ENCODE results near the gene NEDD4L.

NEDD4L gene

GRCh38 chr18:58076052-58076451, 32.0 kb downstream of the NEDD4L start:
- intact Hi-C loops (cut with DNase I), result no loop called here
- no peak for DNase-seq

DNA sequence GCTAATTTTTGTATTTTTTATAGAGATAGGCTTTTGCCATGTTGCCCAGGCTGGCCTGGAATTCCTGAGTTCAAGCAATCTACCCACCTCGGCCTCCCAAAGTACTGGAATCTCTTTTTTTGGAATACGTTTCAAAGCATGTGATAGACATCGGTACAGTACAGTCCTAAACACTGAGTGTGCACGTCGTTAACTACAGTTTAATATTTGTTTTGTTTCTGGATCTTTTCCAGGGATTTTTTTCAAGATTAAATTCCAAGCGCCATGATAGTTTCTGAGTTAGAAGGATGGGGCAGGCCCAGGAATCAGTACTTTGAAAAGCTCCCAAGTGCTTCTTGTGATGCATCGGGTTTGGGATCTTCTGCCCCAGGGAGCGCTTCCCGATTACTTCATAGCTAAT, 33.3 kb downstream of the NEDD4L start:
- intact Hi-C loops (cut with DNase I), result no loop called here
- no peak for DNase-seq

- DNase-seq, result no peak
- intact Hi-C loops (cut with DNase I), result no loop called here
Observed at GRCh38 chr18:58078889-58079573, 35.0 kb downstream of the NEDD4L start.

DNA sequence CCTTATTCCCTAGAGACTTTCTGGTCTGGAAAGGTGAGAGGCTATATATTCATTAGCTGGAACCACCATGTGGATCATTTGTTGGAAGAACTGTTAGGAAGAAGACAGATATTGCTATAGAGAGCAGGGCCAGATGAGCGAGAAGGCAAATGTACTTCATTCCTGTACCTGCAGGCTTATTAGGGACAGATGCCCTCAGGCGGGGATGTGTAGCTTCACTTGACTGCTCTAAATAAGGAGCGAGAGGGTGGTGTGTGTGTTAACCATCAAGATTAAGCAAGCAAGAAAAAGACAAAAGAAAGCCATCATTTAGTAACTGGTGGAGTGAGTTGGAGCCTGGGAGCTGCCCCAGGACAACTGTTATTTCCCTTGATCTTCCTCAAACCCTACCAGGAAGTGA, 36.4 kb downstream of the NEDD4L start:
- DNase-seq, result no peak
- intact Hi-C loops (cut with DNase I), result no loop called here

DNA sequence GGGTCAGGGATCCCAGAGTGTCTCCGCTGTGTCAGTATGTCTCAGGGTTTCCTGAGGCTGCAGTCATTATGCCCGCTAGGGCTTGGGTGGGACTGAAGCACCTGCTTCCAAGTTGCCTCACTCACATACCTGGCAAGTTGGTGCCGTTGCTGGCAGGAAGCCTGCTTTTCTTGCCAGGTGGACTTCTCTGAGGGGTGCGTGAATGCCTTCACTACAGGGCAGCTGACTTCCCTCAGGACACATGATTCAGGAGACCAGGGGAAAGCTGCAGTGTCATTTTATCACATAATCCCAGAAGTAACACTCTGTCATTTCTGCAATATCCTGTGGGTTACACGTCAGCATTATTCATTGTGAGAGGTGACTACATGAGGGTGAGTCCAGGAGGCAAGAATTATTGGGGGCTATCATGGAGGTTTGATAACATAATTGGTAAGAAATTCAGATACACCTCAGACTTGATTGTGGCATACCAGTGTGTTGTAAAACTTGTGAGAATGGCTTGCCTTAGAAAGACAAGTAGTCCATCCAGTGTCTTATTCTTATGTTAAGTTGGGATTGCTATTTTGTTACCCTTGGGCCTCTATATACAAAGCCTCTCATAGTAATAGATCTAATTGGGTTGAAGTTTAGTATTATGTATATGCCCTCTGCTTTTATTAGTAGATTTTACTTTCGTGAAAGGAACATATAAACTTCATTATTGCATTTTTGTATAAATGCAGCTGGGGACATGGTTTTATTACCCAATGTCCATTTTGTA, 44.1 kb downstream of the NEDD4L start:
- DNase-seq, result no peak
- intact Hi-C loops (cut with DNase I), result no loop called here

GRCh38 chr18:58088691-58089065, 44.7 kb downstream of the NEDD4L start:
- DNase-seq, result no peak

DNA sequence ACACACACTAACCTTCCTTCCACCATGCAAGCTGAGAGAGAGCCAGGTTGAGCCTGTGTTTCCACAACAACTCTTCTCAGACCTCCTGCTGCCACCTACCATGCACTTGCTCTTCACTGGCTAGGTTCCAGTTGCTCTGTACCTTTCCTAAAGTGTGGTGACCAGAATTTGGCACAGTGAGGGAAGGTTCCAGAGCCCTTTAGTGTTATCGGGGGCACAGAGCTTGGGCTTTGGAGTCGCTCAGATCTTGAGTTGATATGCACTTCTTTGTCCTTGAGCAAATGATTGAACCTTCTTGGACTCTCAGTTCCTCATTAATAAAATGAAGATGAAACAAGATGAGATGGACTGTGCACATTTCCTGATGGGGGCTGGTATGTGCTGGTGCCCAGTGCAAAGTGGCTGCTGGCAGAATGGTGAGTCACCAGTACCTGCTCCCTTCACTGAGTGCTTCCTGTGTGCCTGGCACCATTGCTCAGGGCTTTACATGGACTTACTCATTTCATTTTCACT, 47.1 kb downstream of the NEDD4L start:
- intact Hi-C loops (cut with DNase I), result no loop called here
- DNase-seq, result no peak

More at GRCh38 chr18:58088691-58089065, 44.7 kb downstream of the NEDD4L start:
- intact Hi-C loops (cut with DNase I), result no loop called here

GRCh38 chr18:58093311-58093803, 49.3 kb downstream of the NEDD4L start:
- DNase-seq, result no peak
- intact Hi-C loops (cut with DNase I), result no loop called here

GRCh38 chr18:58095222-58095621, 51.2 kb downstream of the NEDD4L start:
- DNase-seq, result no peak
- intact Hi-C loops (cut with DNase I), result no loop called here

DNA sequence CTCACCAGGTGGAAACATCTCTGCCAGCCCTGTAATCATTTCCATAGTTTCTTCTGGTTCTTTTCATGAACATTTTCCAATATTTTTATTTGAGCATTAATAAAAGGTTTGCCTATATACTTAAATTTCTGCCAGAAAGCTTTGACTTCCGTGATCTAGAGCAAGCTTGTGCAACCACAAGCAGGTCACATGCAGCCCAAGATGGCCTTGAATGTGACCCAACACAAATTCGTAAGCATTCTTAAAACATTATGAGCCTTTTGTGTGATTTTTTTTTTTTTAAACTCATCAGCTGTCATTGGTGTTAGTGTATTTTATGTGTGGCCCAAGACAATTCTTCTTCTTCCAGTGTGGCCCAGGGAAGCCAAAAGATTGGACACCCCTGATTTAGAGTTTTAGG, 51.6 kb downstream of the NEDD4L start:
- intact Hi-C loops (cut with DNase I), result no loop called here
- no peak for DNase-seq

DNA sequence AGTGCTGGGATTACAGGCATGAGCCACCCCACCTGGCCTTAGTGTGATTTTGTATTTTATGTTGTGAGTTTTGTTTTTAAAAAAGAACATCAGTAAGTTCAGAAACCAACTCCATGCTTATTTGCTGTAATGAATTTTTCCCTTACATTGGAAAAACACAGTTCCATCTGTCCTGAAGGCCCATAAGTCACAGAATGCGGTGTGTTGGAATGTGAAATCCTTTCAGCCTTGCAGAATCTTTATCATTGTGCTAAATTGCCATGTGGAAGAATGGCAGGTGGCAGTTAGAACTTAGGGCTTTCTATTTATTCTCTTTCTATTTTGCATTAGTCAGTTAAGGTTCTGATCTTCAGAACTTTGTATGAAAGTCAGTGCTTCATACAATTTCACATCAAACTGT, 52.6 kb downstream of the NEDD4L start:
- no peak for DNase-seq
- intact Hi-C loops (cut with DNase I), result no loop called here

DNA sequence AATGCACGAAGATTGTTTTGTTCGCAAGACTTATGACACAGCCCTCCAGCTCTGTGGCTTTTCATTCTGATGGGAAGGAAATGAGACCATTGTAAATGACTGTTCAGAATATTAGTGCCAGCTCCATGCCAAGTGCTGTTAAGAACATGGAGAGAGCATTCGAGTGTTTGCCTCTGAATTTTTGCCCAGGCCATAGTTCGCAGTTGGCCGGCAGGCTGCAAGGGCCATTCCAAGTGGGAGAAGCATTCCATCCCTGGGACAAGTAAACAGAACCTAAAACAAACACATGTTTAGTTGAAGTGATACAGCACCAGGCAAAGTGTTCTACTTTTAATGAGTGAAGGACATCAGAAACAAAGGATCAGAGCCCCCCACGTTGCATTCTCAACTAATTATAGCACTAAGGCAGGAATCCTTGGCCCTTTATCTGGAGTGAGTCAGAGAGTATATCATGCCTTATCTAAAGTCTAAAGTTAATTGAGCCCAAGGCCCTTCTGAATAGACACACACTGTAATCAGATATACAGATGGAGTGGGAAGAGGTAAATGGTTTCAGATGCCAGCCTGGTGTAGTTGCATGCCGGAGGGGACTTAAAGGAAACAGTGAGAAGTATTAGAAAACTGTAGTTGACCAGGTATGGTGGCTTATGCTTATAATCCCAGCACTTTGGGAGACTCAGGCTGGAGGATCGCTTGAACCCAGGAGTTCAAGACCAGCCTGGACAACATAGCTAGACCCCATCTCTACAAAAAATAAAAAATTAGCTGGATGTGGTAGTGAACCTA, 53.3 kb downstream of the NEDD4L start:
- intact Hi-C loops (cut with DNase I), result no loop called here
- peak in 5 of 42 donors; percentile 15 to 68 (median 24) for DNase-seq

DNA sequence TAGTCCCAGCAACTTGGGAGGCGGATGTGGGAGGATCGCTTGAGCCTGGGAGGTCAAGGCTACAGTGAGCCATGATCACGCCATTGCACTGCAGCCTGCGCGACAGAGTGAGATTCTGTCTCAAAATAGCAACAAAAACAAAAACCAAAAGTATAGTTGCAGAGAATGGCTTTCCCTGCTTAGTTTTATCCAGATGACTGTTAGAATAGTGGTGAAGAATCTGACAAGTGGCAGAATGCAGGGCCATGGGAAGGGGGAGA, 53.8 kb downstream of the NEDD4L start:
- no peak for DNase-seq
- intact Hi-C loops (cut with DNase I), result no loop called here

DNA sequence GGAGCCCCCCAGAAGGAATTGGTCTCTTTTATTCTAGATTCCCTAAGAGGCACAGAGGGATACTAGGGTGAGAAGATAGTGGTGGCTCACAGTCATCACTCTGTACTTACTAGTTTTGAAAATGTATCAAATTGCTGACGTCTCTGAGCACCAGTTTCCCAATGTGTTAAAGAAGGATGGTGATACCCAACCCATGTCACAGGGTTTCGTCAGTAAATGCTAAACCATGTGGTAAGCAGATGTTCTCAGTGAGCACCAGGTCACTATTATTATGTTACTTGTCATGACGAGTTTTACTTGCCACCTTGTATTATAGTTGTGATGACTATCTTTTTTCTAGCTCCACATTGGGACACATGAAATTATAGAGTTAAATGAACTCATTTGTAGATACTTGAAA, 54.7 kb downstream of the NEDD4L start:
- intact Hi-C loops (cut with DNase I), result no loop called here
- no peak for DNase-seq

GRCh38 chr18:58100154-58100553, 56.1 kb downstream of the NEDD4L start:
- no peak for DNase-seq
- intact Hi-C loops (cut with DNase I), result no loop called here

DNA sequence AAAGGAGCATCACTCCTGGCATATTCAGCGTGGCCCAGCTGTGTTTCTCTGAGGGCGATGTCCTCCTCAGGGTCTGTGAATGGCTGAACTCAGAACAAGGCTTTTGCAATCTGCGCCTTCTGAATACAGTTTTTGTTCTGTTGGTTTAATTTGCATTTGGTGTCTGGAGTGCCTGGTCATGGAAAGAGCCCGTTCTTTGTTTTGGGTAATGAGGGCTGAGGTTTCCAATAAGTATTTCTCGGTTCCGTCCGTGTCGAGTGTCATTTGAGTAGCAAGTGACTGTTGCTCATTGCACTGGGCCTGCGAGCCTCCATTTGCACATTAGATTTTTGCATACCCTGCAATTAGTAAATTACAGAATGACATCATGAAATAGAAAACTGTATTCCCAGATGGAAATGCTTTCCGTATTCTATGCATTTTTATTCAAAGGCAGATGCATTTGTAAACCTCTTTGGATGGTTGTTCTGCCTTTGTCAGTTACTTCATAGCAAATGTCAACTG, 57.3 kb downstream of the NEDD4L start:
- DNase-seq, result peak in 41 of 42 donors; percentile 21 to 89 (median 73)
- intact Hi-C loops (cut with DNase I), result no loop called here

DNA sequence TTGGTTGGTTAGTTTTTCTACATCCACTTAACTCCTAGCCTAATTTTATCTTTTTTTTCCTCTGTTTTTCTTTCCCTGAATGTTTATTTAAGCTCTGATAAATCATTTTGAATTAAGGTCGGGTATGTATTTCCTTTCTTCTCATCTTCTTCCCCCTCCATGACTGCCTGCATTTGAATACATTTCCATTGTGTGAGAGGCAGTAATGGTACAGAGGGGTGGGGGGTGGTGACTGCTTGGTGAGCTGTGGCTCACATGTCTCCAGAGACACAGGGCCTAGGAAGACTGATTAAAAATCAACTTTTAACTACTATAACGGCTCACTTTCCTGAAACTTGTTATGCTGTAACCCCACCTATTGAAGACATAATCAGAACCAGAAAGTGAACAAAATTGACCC, 58.0 kb downstream of the NEDD4L start:
- intact Hi-C loops (cut with DNase I), result no loop called here
- DNase-seq, result no peak

DNA sequence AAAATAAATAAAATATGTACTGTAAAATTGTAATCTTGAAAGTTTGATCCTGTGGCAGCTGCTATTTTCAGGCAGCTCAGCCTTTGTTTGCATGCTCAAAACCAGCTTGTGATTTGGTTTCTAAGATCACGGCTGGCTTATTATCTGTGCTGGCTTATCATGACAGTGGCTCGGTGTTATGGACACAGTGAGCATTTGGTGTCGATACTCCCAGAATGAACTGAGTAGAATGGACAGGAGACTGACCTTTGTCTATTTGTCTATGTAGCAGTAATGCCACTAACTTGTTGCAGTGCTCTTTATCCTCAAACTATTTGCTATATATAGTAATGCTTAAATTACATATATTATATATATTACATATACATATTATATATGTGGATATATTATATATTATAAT, 58.8 kb downstream of the NEDD4L start:
- intact Hi-C loops (cut with DNase I), result no loop called here
- no peak for DNase-seq

DNA sequence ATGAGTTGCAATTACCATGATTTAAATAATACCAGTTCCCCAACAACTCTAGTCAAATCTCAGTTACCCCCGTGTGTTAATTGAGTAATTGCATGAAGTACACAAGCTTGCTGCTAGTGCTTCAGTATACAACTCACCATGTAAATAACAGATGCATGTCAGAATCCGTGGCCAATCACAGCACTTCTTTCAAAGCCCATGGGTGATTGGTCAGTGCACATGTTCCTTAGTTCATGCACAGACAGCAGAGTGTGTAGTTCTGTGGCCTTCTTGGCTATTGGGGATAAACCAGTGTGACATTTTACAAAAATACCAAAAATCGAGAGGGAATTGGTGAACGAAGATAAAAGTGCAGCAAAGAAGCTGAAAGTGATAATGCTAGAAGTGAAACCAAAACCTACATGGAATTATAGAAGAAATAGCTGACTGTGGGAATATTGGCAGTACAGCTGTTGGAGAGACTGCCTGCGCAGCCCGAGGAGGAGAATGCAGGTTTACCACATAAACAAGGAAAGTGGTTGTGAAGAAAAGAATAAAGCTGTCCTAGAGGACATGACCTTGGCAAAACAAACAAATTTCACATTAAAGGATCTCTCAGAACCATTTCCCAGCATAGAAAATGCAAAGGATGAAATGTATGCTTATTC, 59.4 kb downstream of the NEDD4L start:
- intact Hi-C loops (cut with DNase I), result no loop called here
- peak in 2 of 42 donors; percentile 27 to 60 for DNase-seq

All from head of caudate nucleus (tissue), 42 donors.